Cardiac septum (tissue), 1 donor: ENCODE measurements around the gene SIGLEC11. TPM values are rescaled to one million over a fixed set of nuclear protein-coding genes. Genes with fewer than 3 reads are reported as not detected.
"Not testable (repeated sequence)": the region's sequence is repeated elsewhere in the genome, so short reads cannot be mapped to it uniquely, and the experiment has no call there.

ENCODE experiments used
- DNase-seq: peaks from one replicate; pipeline ENCODE4 v3.0.0-alpha.2; 2020; ENCODE audit warnings: low spot score
- intact Hi-C: fragments of 100-400 bp; cut with DNase I; formaldehyde crosslinking; loops from one replicate; pipeline ENCODE4 v1.14.0; 2022
- long read RNA-seq: library from polyadenylated mRNA; unstranded; transcript quantifications from one replicate; pipeline ENCODE4 v2.0.0, GENCODE V29; 2021
- total RNA-seq: library from RNA; stranded (reverse); fragmentation: NEBNext Ultra II Directional; extraction: Animal tissue kit (Norgen Biotek cat#: 25700); gene quantifications from one replicate; pipeline ENCODE4 v1.2.1, GENCODE V29; 2021
- donor health status: DM: no; HTN: no; CAD: no.

Gene SIGLEC11
- 0.27 TPM for total RNA-seq
- long read RNA-seq, result 0 reads

- intact Hi-C loops, DNase-seq: not testable (repeated sequence)
Observed at GRCh38 chr19:49960980-49961379, at the start of gene SIGLEC11. Gene SIGLEC11 (minus strand): TSS chr19:49961172. CDS start chr19:49961081, 91 bp downstream.

- no peak for DNase-seq
- intact Hi-C loops, result no loop called here
Observed at GRCh38 chr19:50008532-50008931, 47.6 kb upstream of the SIGLEC11 start.

GRCh38 chr19:50007947-50008346, 47.0 kb upstream of the SIGLEC11 start:
- DNase-seq, result no peak
- intact Hi-C loops, result no loop called here

- intact Hi-C loops, result no loop called here
- no peak for DNase-seq
Observed at GRCh38 chr19:50007170-50007569, 46.2 kb upstream of the SIGLEC11 start.

- intact Hi-C loops, result no loop called here
- DNase-seq, result no peak
Observed at GRCh38 chr19:50005428-50005827, 44.5 kb upstream of the SIGLEC11 start.

GRCh38 chr19:50003810-50004419, 42.9 kb upstream of the SIGLEC11 start:
- intact Hi-C loops, result no loop called here
- no peak for DNase-seq

DNA sequence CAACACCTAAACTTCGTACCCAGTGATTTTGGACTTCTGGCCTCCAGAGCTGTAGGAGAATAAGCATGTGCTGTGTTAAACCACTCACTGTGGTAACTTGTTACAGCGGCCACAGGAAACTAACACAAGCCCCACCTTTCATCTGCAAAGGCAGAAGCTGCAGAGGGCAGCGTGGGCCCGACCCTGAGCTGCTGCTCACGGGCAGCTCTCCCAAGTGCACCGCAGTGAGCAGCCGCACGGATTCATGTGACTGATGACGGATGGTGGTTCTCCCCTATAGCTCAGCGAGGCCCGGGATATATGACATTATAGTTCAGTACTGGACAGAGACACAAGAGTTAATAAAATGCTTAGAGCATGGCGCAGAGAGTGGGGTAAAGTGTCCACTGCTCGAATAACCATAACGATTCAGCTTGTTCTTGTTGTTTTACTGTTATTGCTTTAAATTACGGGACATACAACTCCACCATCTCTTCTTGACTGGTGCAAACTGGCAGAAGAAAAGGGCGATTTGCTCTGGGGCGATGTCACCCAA, 42.3 kb upstream of the SIGLEC11 start:
- intact Hi-C loops, result no loop called here
- no peak for DNase-seq

- intact Hi-C loops, result no loop called here
Observed at GRCh38 chr19:50002386-50002960, 41.5 kb upstream of the SIGLEC11 start.

DNA sequence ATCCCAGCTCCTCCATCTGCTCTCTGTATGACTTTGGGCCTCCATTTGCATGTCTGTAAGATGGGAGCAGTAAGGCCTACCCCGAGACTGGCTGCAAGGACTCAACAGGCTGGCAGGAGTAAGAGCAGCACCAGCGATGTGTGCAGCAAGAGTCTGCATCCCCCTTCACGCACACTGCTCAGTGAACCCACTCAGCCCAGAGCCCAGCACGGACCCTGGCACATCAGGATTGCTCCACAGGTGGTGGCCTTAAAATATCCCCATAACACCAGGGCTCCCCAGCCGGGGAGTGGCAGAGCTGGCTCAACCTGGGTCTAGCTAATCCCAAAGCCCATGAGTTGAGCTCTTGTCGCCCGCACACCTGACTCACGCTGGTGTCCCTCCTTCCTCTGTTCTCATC, 40.8 kb upstream of the SIGLEC11 start:
- DNase-seq, result no peak
- intact Hi-C loops, result no loop called here

More at GRCh38 chr19:50002386-50002960, 41.5 kb upstream of the SIGLEC11 start:
- no peak for DNase-seq

DNA sequence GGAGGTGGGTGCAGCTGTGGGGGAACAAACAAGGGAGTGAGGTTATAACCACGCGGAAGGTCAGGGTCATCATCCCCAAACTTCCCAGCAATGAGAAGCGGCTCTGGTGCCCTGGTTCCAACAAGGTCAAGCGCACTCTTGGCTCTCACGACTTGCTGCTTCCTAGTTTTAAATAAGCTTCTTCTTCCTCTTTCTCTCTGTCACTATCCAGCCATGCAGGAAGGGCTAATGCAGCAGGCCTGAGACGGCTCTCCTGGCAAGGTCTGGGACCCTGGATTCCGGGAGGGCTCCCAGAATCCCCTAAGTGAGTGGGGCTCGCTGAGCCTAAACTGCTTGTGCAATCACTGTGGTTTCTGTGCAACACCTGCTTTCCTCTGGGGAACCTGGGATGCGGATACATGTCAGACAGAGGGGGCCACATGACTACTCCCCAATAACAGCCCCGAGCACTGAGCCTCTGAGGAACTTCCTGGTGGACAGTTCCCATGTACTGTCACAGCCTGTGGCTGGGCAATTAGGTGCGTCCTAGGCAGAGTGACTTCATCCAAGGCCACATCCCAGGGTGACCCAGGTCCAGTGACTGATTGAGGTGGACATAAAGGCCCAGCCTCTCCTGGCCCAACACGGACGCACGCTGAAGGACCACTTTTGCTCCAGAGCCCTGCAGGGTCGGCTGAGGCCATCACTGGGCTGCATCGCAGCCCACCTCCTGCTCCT, 40.0 kb upstream of the SIGLEC11 start:
- DNase-seq, result no peak
- intact Hi-C loops, result no loop called here

- DNase-seq, result no peak
- intact Hi-C loops, result no loop called here
Observed at GRCh38 chr19:50000038-50000840, 39.3 kb upstream of the SIGLEC11 start.

DNA sequence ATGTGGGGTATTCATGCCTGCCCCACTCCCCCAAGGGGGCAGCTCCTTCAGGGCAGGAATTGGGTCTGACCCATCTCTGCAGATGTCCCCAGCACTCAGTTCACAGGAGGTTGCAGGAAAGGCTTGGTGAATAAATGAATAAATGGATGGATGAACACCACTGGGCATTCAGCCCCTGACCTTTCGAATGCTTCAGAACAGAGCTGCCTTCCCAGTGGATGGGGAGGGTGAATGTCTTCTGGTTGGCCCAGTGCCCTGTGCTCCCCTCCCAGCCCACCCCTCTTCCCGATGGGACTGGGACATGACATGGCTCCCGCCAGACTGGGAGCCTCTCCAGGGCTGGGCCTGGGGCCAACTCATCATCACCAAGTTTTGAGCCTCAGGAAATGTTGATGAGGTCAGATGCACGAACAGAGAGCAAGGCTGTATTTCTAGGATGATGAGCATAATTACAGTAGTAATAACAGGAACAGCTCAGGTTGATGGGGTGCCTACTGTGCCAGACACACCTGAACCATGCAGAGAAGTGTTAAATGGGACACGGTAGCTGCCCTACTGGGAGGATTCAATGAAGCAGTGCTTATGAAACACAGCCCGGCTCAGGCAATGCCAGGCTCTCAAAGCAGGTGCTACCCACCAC, 38.5 kb upstream of the SIGLEC11 start:
- DNase-seq, result no peak
- intact Hi-C loops, result no loop called here

- intact Hi-C loops, result no loop called here
- DNase-seq, result no peak
Observed at GRCh38 chr19:49997709-49998108, 36.7 kb upstream of the SIGLEC11 start.

DNA sequence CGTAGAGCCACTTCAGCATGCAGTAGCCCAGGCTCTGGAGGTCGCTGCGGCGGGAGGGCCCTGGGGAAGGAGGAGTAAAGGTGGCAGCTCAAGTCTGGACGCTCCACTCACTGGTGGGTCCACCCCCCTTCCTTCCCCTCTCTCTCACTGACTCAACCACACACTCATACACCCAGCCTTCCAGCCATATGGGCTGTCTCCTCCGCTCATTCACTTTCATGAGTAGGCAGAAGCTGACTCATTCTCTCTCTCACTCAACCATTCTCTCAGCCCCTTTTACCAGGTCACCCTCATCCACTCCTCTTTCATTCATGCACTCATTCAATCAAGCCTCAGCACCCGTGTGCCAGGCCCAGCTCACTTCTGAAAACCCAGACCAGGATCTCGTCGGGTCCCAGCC, 27.5 kb upstream of the SIGLEC11 start:
- no peak for DNase-seq
- intact Hi-C loops, result no loop called here

- no peak for DNase-seq
- intact Hi-C loops, result no loop called here
Observed at GRCh38 chr19:49988007-49988406, 27.0 kb upstream of the SIGLEC11 start.

DNA sequence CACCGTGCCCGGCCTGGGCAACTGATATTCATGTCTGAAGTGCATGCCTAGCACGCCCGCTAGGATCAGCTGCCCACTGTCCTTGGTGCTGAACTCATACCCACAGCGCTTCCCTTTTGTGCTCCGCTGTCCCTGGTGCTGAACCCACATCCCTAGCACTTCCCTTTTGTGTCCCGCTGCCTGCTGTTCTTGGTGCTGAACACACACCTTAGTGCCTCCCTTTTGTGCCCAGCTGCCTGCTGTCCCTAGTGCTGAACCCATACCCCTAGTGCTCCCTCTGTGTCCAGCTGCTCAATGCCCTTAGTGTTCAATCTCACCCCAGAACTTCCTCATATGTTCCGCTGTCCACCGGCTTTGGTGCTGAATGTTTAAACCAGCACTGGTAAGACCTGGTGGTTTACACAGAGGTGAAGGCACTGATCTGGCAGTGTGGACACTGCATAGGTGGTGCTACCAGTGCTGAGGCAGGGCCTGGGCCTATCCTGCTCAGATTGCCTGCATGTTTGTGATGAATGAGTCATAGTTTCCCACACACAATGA, 26.3 kb upstream of the SIGLEC11 start:
- intact Hi-C loops, result no loop called here
- DNase-seq, result peak; percentile 93

DNA sequence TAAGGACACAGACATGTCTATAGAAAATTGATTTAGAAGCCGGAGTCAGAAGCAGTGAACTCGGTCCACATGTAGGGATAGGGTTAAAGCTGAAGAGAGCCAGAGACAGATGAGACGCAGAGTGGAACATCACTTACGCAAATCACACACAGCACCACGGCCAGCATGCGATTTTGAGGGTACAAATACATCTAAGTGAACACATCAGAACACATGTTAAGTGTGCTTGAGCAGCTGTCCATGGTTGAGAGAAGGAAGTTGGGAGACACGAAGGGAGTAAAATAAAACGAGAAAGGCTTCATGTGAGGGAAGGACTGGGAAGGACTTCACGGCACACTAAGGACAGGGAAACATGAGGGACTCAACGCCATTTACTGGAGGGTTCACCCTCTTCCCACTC, 25.4 kb upstream of the SIGLEC11 start:
- intact Hi-C loops, result no loop called here

GRCh38 chr19:49985871-49986270, 24.9 kb upstream of the SIGLEC11 start:
- no peak for DNase-seq
- intact Hi-C loops, result no loop called here

More for the DNA sequence above, 25.4 kb upstream of the SIGLEC11 start:
- no peak for DNase-seq

DNA sequence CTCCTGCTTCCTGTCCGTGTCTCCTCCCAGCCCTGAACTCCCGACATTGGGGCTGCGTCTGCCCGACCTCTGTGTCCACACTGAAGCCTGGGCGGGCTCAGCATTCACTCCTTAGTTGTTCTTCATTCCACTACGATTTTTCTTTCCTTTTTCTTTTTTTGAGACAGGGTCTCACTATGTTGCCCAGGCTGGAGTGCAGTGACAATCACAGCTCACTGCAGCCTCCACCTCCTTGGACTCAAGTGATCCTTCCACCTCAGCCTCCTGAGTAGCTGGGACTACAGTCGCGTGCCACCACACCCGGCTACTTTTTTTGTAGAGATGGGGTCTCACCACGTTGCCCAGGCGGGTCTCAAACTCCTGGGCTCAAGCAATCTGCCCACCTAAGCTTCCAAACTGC, 23.5 kb upstream of the SIGLEC11 start:
- no peak for DNase-seq
- intact Hi-C loops, result no loop called here
